B cell (primary cell): Measurements from ENCODE around the gene JAML. TPM values are rescaled to one million over a fixed set of nuclear protein-coding genes. Genes with fewer than 3 reads are reported as not detected.

Experiments
- ATAC-seq: fragments of 200-7000 bp; cut with Tn5 transposase; one replicate; pipeline ENCODE4 v1.10.0; 2021; ENCODE audit warnings: low read depth, mild to moderate bottlenecking, moderate number of reproducible peaks, moderate library complexity
- CTCF ChIA-PET: fragments of 350-600 bp; sonication (Branson Sonifier 250); formaldehyde crosslinking; loops from one replicate; lab custom pipeline; 2021; ENCODE audit warnings: antibody characterized with exemption, inconsistent platforms; lab: Charles Lee
- POLR2A ChIA-PET: fragments of 350-600 bp; sonication (Branson Sonifier 250); formaldehyde crosslinking; loops from one replicate; lab custom pipeline; 2021; ENCODE audit warnings: antibody characterized with exemption; lab: Charles Lee
- DNase-seq: peaks from one replicate; pipeline ENCODE4 v3.0.0; 2013
- H2AFZ ChIP-seq: 2 replicates; pipeline ENCODE4 v1.6.1; 2012; ENCODE audit warnings: mild to moderate bottlenecking, low read depth, low read length; ENCODE audit not compliant: insufficient read depth, poor library complexity, severe bottlenecking
- H3K27ac ChIP-seq, 2 donors: 1 replicate in 1 of 2; 2 replicates in 1 of 2; pipeline ENCODE4 v1.5.1; 2012 to 2013; ENCODE audit warnings: low read length in 2 of 2, mild to moderate bottlenecking in 2 of 2, moderate library complexity in 1 of 2
- H3K27me3 ChIP-seq, 4 experiments: fragments of 200-600 bp in 1 of 4; sonication (generic) in 1 of 4; replicated peaks in 1 of 4; 1 replicate in 2 of 4; 2 replicates in 2 of 4; pipeline versions ENCODE4 v1.6.1 to v1.7.0; 2013 to 2016; ENCODE audit warnings: low read length in 3 of 4, mild to moderate bottlenecking in 2 of 4, mixed read lengths in 1 of 4, moderate library complexity in 1 of 4; ENCODE audit not compliant: insufficient read depth in 4 of 4, control insufficient read depth in 3 of 4; ENCODE audit errors: control extremely low read depth in 1 of 4
- H3K36me3 ChIP-seq, 2 experiments: replicated peaks in 1 of 2; 1 replicate in 1 of 2; 2 replicates in 1 of 2; pipeline versions ENCODE4 v1.6.1 to v1.7.1; 2013; ENCODE audit warnings: low read length in 1 of 2; ENCODE audit not compliant: insufficient read depth in 2 of 2, control insufficient read depth in 1 of 2; ENCODE audit errors: control extremely low read depth in 1 of 2, extremely low read depth in 1 of 2
- H3K4me1 ChIP-seq, 2 donors: fragments of 200-600 bp in 1 of 2; sonication (generic) in 1 of 2; 1 replicate in 1 of 2; 2 replicates in 1 of 2; pipeline versions ENCODE4 v1.5.1 to v1.6.1; 2013 to 2017; ENCODE audit warnings: low read length in 2 of 2; ENCODE audit not compliant: control insufficient read depth in 2 of 2, insufficient read depth in 2 of 2
- H3K4me2 ChIP-seq: replicated peaks from 2 replicates; pipeline ENCODE3; 2012; ENCODE audit warnings: mild to moderate bottlenecking, low read depth, low read length; ENCODE audit not compliant: poor library complexity, severe bottlenecking
- H3K4me3 ChIP-seq, 5 experiments: fragments of 200-600 bp in 1 of 5; sonication (generic) in 1 of 5; 1 replicate in 3 of 5; 2 replicates in 2 of 5; pipeline versions ENCODE4 v1.5.1 to v1.7.0; 2011 to 2016; ENCODE audit warnings: low read length in 4 of 5, mild to moderate bottlenecking in 4 of 5, low read depth in 2 of 5, control low read depth in 1 of 5, moderate library complexity in 1 of 5; ENCODE audit not compliant: insufficient read depth in 1 of 5; ENCODE audit errors: control extremely low read depth in 1 of 5, extremely low read depth in 1 of 5
- H3K79me2 ChIP-seq: fragments of 200-600 bp; sonication (generic); one replicate; pipeline ENCODE4 v1.6.0; 2016; ENCODE audit warnings: low read length; ENCODE audit not compliant: control insufficient read depth, insufficient read depth
- H3K9ac ChIP-seq: fragments of 200-600 bp; sonication (generic); 2 replicates; pipeline ENCODE4 v1.6.1; 2017; ENCODE audit warnings: mild to moderate bottlenecking, low read length, moderate library complexity
- H3K9me3 ChIP-seq, 3 donors: one replicate each; pipeline versions ENCODE4 v1.6.1 to v1.7.1; 2013; ENCODE audit warnings: low read length in 2 of 3; ENCODE audit not compliant: control insufficient read depth in 2 of 3, insufficient read depth in 1 of 3; ENCODE audit errors: control extremely low read depth in 1 of 3
- H4K20me1 ChIP-seq: 2 replicates; pipeline ENCODE4 v1.6.0; 2012; ENCODE audit warnings: mild to moderate bottlenecking, low read length; ENCODE audit not compliant: insufficient read depth, control insufficient read depth, poor library complexity, severe bottlenecking
- H3K27ac Mint-ChIP-seq: one replicate; pipeline ENCODE4 v1.8.0; 2021; ENCODE audit warnings: mixed read lengths
- H3K27me3 Mint-ChIP-seq: one replicate; pipeline ENCODE4 v1.8.0; 2021; ENCODE audit warnings: mixed read lengths
- H3K4me1 Mint-ChIP-seq: one replicate; pipeline ENCODE4 v1.8.0; 2021; ENCODE audit warnings: mixed read lengths
- H3K4me3 Mint-ChIP-seq: one replicate; pipeline ENCODE4 v1.8.0; 2021; ENCODE audit warnings: mixed read lengths
- H3K9me3 Mint-ChIP-seq: one replicate; pipeline ENCODE4 v1.8.0; 2022; ENCODE audit warnings: mixed read lengths; ENCODE audit not compliant: insufficient read depth
- CTCF ChIP-seq: fragments of 200-600 bp; IDR thresholded peaks from one replicate; pipeline ENCODE4 v1.8.0; 2022; ENCODE audit warnings: antibody characterized with exemption, mild to moderate bottlenecking
- EZH2 ChIP-seq: IDR thresholded peaks from 2 replicates; pipeline ENCODE4 v1.6.1; 2012; ENCODE audit warnings: borderline replicate concordance, low read depth, mild to moderate bottlenecking, moderate library complexity, low read length; ENCODE audit not compliant: insufficient read depth, poor library complexity, severe bottlenecking
- WGBS: methylation state at CpG from one replicate; pipeline ENCODE4 v1.1.5; 2013; ENCODE audit warnings: missing lambda C conversion rate; ENCODE audit not compliant: insufficient coverage; 5-methylcytosine and 5-hydroxymethylcytosine counted together
- intact Hi-C: fragments of 100-400 bp; cut with micrococcal nuclease; formaldehyde crosslinking; loops from one replicate; pipeline ENCODE4 v1.10.0; 2022
- polyA plus RNA-seq: library from polyadenylated mRNA; depleted of rRNA; stranded (reverse); fragments of >200 nt; gene quantifications from 2 replicates; pipeline ENCODE4 v1.2.3, GENCODE V29; 2012
- total RNA-seq, 2 donors: library from RNA; stranded (reverse); fragments of 120-200 nt in 1 of 2; gene quantifications; 1 replicate in 1 of 2; 2 replicates in 1 of 2; pipeline versions ENCODE4 v1.2.3 to v1.2.4, GENCODE V29; 2013 to 2022

JAML gene
- total and polyA plus RNA-seq, 2 donors (not counting 1 experiment from before 2014, with no cell fraction given), result 1.0 to 9.6 TPM

- Histone ChIP-seq H3K27me3 (peaks cover 0 to 10% (median 0%) of the 10 kb centered on the region in 4 experiments), H3K4me3 (no peak overlapping the region), H3K4me1 (no peaks in the 10 kb centered on the region), H3K79me2 (no peaks in the 10 kb centered on the region), H3K4me2 (no peak overlapping the region), H3K9me3 (no peaks in the 10 kb centered on the region), H3K27ac (no peak overlapping the region), H4K20me1 (no peaks in the 10 kb centered on the region), H2AFZ (no peak overlapping the region), H3K9ac (no peak overlapping the region), H3K36me3 (no peaks in the 10 kb centered on the region)
- 15% methylated on average over 10 of the region's 11 CpGs for WGBS
- TF ChIP-seq CTCF (no peak), EZH2 (no peak)
- peaks cover 36% of the 10 kb centered on the region for H3K27me3 Mint-ChIP-seq
- no peak overlapping the region for H3K27ac Mint-ChIP-seq
- no peaks in the 10 kb centered on the region for H3K9me3 Mint-ChIP-seq
- intact Hi-C loops, result no loop called here
- ChIA-PET CTCF (interaction anchor here (1.0 to 2.2 kb wide), 2 partner anchors 9 to 11 kb away, joined by 3 to 9 read pairs; no protein-coding TSS in a partner anchor), POLR2A (no interaction called here)
- no peak overlapping the region for H3K4me3 Mint-ChIP-seq
- DNase-seq (no peak), ATAC-seq (no peak)
- H3K4me1 Mint-ChIP-seq, result no peaks in the 10 kb centered on the region
Measured at GRCh38 chr11:118180300-118180703, 44.5 kb downstream of the JAML start.

- TF ChIP-seq EZH2 (no peak), CTCF (no peak)
- peaks cover under 1% of the 10 kb centered on the region for H3K4me1 Mint-ChIP-seq
- H3K9me3 Mint-ChIP-seq, result no peaks in the 10 kb centered on the region
- POLR2A ChIA-PET, result no interaction called here
- 95% methylated on average over 2 of the region's 4 CpGs for WGBS
- intact Hi-C loops, result no loop called here
- no peaks in the 10 kb centered on the region for H4K20me1 ChIP-seq
- CTCF ChIA-PET, result interaction anchor here (0.8 kb wide), 1 partner anchor 18 kb away, joined by 3 read pairs; no protein-coding TSS in a partner anchor
- no peak overlapping the region for H3K9ac ChIP-seq
- no peaks in the 10 kb centered on the region for H3K79me2 ChIP-seq
- no peaks in the 10 kb centered on the region for H3K36me3 ChIP-seq
- ATAC-seq (no peak), DNase-seq (no peak)
- no peak overlapping the region for H2AFZ ChIP-seq
- peaks cover 35% of the 10 kb centered on the region for H3K27me3 Mint-ChIP-seq
- H3K4me3 ChIP-seq, result no peak overlapping the region
- H3K27ac Mint-ChIP-seq, result no peak overlapping the region
- no peak overlapping the region for H3K4me3 Mint-ChIP-seq
- no peaks in the 10 kb centered on the region for H3K9me3 ChIP-seq
- no peak overlapping the region for H3K4me2 ChIP-seq
- peaks cover 0 to 11% (median 0%) of the 10 kb centered on the region in 4 experiments for H3K27me3 ChIP-seq
- peaks cover 0 to 1% of the 10 kb centered on the region in 2 donors for H3K4me1 ChIP-seq
- no peak overlapping the region for H3K27ac ChIP-seq
Measured at GRCh38 chr11:118176778-118177134, 48.1 kb downstream of the JAML start.
